ENCODE measurements around the gene SEC24D. TPM values are rescaled to one million over a fixed set of nuclear protein-coding genes. Genes with fewer than 3 reads are reported as not detected.

The SEC24D gene
- total RNA-seq, 1 experiment from 2014 or later: 80.1 TPM

DNA sequence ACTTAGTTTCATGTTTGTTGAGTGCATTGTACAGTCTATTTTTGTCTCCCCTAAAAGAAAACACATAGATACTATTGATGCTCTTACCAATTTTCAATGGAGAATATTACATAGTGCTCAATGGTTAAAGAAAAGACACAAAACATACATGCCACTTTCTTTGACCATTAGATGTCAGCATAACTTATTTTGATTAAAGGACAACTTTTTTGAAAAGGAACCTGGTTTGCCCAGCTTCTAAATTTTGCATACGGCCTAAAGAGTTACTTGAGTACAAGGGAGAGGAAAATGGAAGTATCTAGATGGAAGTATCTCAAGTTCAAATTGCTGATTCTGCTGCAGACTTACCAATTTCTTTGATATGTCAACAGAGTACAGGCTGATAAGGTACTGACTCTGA is 82.2 kb downstream of the SEC24D start:
- peak; percentile 20 for DNase-seq (ENCODE audit: low read depth)

DNA sequence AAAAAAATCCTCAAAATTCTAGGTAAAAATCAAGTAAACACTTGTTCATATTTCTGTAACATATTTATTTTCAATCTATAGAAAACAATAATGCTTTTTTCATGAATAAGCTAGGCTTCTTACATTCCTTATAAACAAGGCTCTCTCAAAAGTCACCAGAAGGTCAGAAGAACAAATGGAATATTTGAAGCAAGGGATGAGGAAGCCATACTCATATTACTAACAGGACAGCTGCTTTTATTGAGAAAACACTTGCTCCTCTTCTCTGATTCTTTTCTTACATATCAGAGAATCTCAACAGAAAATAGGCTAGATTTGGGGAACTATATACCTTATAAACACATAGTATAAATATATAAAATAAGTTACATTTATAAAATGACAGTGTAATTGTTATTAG is 82.8 kb downstream of the SEC24D start:
- DNase-seq (ENCODE audit: low read depth): peak; percentile 69

- no peak for DNase-seq (ENCODE audit: low read depth)
Measured at GRCh38 chr4:118752551-118752950, 83.4 kb downstream of the SEC24D start.

DNA sequence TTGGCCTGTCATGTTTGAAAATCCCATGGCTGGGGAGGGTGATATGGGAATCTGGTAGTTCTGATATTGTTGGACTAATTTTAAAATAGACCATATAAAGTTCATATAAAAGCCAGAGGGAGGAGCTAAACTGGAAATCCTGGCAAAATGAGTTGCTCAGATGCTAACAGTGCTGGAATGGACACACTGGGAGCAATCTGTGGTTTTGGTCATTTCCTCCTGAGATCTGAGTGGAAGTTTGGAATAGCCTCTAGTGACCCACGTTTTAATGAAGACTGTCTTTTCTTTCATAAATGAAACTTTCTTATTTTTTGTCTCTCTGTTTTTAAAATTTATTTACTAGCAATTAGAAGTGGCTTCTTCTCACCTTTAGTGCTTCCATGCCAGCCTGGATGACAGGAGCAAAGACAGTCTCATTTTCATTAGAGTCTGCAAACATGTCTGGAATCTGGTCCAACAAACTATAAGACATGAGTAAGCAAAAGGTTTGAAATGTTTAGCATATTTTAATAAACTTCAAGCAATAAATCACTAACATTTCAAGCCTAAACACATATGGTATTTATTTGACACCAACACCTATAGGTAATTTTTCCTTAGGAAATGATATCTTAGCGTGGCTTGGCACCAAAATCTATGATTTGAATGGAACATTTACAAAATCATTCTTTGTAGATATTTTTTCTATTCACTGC is 84.2 kb downstream of the SEC24D start:
- peak; percentile 81 for DNase-seq (ENCODE audit: low read depth)

DNA sequence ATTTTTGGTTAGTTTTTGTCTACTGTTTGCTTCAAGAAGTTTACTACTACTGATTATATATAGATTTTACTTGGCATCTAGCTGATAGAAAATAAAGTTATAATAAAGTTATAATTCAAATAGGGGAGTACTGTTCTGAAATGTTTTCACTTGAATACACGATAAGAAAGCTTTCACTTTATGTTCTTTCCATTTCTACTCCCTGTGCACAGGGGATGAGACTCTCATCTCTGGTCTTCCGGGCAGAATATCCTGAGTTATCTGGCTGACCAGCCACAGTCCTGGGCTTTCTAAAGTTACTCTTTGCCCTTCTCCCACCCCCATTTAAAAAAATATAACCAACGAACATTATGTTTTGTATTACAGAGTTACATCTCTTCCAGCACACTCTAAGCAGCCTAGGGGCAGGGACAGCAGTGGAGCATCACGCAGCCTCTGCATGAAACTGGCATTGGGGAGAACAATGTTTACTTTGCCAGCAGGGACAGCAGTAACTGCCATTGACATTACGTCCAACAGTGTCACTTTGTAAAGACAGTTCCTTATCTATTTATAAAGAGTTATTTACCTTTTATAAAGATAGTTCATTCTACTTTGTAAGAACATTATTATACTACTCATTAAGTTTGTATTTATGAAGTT is 86.5 kb downstream of the SEC24D start:
- DNase-seq (ENCODE audit: low read depth): no peak

DNA sequence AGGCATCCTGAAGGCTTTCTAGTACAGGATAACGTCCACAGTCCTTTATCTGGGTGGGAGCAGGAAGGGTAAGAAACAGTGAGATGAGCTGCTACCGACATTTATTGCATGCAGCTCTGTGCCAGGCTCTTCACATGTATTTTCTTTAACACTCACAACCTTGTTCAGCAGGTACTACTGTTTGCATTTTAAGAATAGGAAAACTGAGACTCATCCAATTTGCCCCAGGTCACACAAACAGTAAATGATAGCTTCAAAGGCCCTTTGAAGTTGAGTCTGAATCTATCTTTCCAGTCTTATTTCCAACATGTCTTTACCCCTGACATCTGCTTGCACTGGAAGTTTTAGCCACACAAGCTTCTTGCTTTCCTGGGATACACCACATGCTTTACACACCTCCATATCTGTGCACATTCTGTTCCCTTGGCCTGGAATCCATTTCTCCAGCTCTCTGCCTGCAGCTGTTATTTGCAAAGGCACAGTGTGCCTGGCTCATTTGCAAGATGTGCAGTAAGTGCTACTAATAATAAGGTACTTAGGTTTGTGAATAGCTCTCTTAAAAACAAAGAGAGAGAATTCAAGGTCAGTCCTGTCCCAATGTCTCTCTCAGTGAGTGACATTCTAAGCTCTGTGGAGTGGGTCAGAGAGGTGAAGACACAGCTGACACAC is 89.5 kb downstream of the SEC24D start:
- DNase-seq (ENCODE audit: low read depth): peak; percentile 66

- DNase-seq (ENCODE audit: low read depth): no peak
Measured at GRCh38 chr4:118745357-118745756, 90.6 kb downstream of the SEC24D start.

- peak; percentile 45 for DNase-seq (ENCODE audit: low read depth)
Measured at GRCh38 chr4:118743867-118744266, 92.1 kb downstream of the SEC24D start.

- no peak for DNase-seq (ENCODE audit: low read depth)
Measured at GRCh38 chr4:118742050-118742449, 93.9 kb downstream of the SEC24D start.

- DNase-seq (ENCODE audit: low read depth): no peak
Measured at GRCh38 chr4:118741301-118741855, 94.5 kb downstream of the SEC24D start.

- DNase-seq (ENCODE audit: low read depth): no peak
Measured at GRCh38 chr4:118740869-118741268, 95.1 kb downstream of the SEC24D start.

- no peak for DNase-seq (ENCODE audit: low read depth)
Measured at GRCh38 chr4:118739022-118739713, 96.8 kb downstream of the SEC24D start.

- DNase-seq (ENCODE audit: low read depth): no peak
Measured at GRCh38 chr4:118738090-118738489, 97.8 kb downstream of the SEC24D start.

DNA sequence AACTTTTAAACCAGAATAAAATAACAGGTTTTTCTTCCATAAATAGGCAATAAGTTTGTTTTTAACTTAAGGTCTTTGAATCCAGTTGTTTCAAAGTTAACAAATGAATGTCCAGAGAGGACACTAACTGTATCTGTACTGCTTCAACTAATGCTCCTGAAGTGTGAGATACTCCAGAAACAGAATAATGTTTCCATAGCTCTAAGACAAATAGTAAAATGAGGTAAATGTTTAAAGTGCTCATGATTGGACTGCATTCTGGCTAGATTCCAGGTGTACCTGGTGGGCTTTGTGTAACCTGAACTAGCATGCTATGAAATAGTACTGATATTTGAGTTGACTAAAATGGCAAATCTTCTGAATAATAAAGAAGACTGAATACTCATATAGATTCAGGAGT is 99.0 kb downstream of the SEC24D start:
- DNase-seq (ENCODE audit: low read depth): no peak

DNA sequence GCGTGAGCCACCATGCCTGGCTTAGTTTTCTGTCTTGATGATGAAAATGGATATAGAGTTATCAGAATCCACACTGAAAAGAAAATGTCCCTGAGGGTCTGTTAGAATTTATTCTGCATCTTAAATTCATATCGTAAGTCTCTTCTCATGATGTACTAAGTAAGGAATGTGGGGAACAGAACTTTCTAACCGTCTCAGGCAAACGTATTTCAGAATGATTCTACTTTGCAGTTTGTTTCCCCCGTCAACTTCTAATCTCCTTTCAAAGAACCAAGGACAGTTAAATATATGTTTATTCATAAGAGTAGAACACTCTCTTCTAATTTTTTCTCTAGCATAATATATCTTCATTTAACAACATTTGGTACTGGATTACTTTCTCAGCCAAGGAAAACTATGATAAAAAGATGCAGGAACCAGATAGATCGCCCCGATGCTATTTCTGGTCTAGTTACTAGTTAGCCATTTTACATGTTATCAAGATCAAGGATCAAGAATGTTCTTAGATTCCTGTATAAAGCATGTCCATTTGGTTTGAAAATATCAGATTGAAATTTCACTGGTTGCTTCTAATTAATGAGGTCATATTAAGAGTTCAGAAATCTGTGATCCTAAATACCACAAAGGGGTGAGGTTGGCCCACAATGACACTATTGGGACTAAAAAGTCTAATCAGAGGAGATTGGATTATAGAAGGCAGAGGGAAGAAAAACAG is 101.3 kb downstream of the SEC24D start:
- DNase-seq (ENCODE audit: low read depth): no peak

DNA sequence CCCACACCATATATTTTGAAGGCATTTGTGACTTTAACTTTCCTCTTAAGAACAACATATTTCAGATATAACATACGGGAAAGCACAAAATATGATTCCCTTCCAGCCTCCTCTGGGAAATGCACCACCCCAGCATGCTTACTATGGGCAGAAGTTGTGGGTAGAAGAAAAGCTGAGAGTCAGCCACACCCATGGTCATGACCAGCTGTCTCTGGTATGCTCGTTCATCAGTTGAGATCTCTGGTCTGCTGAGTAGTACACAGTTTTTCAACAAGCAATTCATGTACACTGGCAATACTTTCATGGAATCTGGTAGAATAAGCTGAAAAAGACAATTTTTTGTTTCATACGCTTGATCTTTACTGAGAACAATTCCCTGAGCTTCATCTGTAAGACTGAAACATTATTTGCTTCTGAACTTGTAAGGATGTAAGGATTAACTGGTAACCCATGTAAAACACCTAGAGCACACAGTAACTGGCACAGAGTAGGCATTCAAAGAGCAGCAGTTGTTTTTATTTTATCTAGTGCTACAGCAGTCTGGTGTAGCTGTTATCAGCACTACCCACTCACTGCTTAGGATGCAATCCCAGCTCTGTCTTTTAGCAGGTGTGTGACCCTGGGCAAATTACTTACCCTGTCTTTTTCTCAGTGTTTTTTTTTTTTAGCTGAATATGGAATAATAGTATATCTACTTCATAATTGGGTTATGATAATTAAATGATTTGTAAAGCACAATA is 103.2 kb downstream of the SEC24D start:
- peak; percentile 88 for DNase-seq (ENCODE audit: low read depth)

- no peak for DNase-seq (ENCODE audit: low read depth)
Measured at GRCh38 chr4:118730683-118731082, 105.2 kb downstream of the SEC24D start.

GRCh38 chr4:118729287-118730286 is 106.3 kb downstream of the SEC24D start:
- peak; percentile 28 for DNase-seq (ENCODE audit: low read depth)

DNA sequence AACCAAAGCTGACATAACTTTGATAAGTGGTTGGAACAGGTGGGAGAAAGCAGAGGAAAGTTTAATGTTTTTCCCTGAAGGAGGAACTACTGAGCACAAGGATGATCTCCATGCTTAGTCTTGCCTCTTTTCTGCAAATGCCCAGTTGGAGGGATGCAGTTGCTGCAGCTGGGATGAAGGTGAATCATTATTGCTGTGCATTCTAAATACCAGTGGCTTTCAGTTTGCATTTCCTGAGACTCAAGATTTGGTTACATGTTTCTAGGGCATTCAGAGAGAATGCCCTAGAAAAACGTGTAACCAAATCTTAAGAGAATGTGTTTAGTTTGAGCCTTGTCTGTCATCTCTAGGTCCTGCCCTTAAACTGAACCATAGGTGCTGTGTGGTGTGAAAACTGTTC is 108.6 kb downstream of the SEC24D start:
- peak; percentile 68 for DNase-seq (ENCODE audit: low read depth)

All from LHCN-M2 (cell line).